HG02571 (cell line): Measurements from ENCODE around the gene KRT4.
"Not testable (repeated sequence)": the region's sequence is repeated elsewhere in the genome, so short reads cannot be mapped to it uniquely, and the experiment has no call there.

Experiments
- ATAC-seq: cut with Tn5 transposase; IDR thresholded peaks from one replicate; pipeline ENCODE4 v1.9.1; 2021; ENCODE audit warnings: mild to moderate bottlenecking, moderate library complexity; ENCODE audit not compliant: unreplicated experiment

The KRT4 gene

GRCh38 chr12:52813885-52814709, at the start of gene KRT4:
TSS of gene KRT4 (minus strand) at chr12:52814116. CDS start at chr12:52814058, 58 bp downstream.
- ATAC-seq, result no peak

- no peak for ATAC-seq
These were observed 48.1 kb upstream of the KRT4 start for GRCh38 chr12:52862023-52862422.

- ATAC-seq, result no peak
These were observed 47.6 kb upstream of the KRT4 start for GRCh38 chr12:52861511-52861910.

- no peak for ATAC-seq
These were observed 46.3 kb upstream of the KRT4 start for GRCh38 chr12:52860102-52860823.

- ATAC-seq, result no peak
These were observed 43.6 kb upstream of the KRT4 start for GRCh38 chr12:52857500-52857899.

- ATAC-seq, result no peak
These were observed 42.9 kb upstream of the KRT4 start for GRCh38 chr12:52856787-52857186.

- not testable (repeated sequence) for ATAC-seq
These were observed 42.2 kb upstream of the KRT4 start for GRCh38 chr12:52856077-52856476.

GRCh38 chr12:52851787-52852186, 37.9 kb upstream of the KRT4 start:
- no peak for ATAC-seq

- no peak for ATAC-seq
These were observed 36.8 kb upstream of the KRT4 start for GRCh38 chr12:52850681-52851080.

- ATAC-seq, result no peak
These were observed 35.6 kb upstream of the KRT4 start for GRCh38 chr12:52849511-52849910.

- no peak for ATAC-seq
These were observed 34.8 kb upstream of the KRT4 start, which contains the start of gene KRT78 for GRCh38 chr12:52848661-52849255. TSS of gene KRT78 (minus strand) at chr12:52848994. CDS start at chr12:52848930, 64 bp downstream.

GRCh38 chr12:52847335-52848102, 33.6 kb upstream of the KRT4 start:
- no peak for ATAC-seq

GRCh38 chr12:52846356-52846970, 32.5 kb upstream of the KRT4 start:
- ATAC-seq, result no peak

GRCh38 chr12:52845946-52846345, 32.0 kb upstream of the KRT4 start:
- no peak for ATAC-seq

GRCh38 chr12:52844386-52844785, 30.5 kb upstream of the KRT4 start:
- ATAC-seq, result no peak

GRCh38 chr12:52839436-52840105, 25.7 kb upstream of the KRT4 start:
- no peak for ATAC-seq

GRCh38 chr12:52838609-52839435, 24.9 kb upstream of the KRT4 start:
- ATAC-seq, result no peak

GRCh38 chr12:52837781-52838608, 24.1 kb upstream of the KRT4 start:
- no peak for ATAC-seq
